Spleen (tissue), 7 donors: ENCODE data around the gene AR.

Experiments used
- POLR2A ChIP-seq, 3 donors: fragments of 450-650 bp; IDR thresholded peaks; one replicate each; pipeline ENCODE4 v1.5.1; 2017; ENCODE audit warnings: antibody characterized with exemption in 3 of 3, mild to moderate bottlenecking in 1 of 3
- TF ChIP-seq, protein P1 (sequence below), 11 experiments: fragments of 200-600 bp in 7 of 11; fragments of 450-650 bp in 4 of 11; sonication (generic) in 4 of 11; IDR thresholded peaks in 8 of 11; conservative IDR thresholded peaks in 3 of 11; 1 replicate in 7 of 11; 2 replicates in 4 of 11; pipeline versions ENCODE4 v1.4.0 to v1.8.0; 2016 to 2021; ENCODE audit warnings: antibody characterized with exemption in 11 of 11, inconsistent platforms in 4 of 11, mild to moderate bottlenecking in 1 of 11
- donor health status: DM: no; HTN: no; CAD: no; lungs with moderate emphysema.
- donor health status: DM: no; HTN: no; CAD: no.
- donor health status: DM: no; HTN: no; CAD: no.

DNA sequence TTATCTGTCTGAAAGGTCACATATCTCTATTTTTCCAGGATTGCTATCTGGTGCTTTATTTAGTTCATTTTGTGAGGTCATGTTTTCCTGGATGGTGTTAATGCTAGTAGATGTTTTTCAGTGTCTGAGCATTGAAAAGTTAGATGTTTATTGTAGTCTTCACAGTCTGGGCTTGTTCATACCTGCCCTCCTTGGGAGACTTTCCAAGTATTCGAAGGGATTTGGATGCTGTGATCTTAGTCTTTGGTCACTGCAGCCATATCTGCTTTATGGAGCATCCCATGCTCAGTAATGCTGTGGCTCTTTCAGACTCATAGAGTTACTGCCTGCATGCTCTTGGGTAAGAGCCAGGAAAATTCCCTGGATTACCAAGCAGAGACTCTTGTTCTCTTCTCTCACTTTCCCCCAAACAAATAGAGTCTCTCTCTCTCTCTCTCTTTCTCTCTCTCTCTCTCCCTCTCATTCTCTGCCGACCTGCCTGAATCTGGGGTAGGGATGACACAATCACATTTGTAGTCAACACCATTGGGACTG is 130.0 kb downstream of the AR start:
- TF ChIP-seq, protein P1, sequence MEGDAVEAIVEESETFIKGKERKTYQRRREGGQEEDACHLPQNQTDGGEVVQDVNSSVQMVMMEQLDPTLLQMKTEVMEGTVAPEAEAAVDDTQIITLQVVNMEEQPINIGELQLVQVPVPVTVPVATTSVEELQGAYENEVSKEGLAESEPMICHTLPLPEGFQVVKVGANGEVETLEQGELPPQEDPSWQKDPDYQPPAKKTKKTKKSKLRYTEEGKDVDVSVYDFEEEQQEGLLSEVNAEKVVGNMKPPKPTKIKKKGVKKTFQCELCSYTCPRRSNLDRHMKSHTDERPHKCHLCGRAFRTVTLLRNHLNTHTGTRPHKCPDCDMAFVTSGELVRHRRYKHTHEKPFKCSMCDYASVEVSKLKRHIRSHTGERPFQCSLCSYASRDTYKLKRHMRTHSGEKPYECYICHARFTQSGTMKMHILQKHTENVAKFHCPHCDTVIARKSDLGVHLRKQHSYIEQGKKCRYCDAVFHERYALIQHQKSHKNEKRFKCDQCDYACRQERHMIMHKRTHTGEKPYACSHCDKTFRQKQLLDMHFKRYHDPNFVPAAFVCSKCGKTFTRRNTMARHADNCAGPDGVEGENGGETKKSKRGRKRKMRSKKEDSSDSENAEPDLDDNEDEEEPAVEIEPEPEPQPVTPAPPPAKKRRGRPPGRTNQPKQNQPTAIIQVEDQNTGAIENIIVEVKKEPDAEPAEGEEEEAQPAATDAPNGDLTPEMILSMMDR (IDR thresholded peaks at IDR 0.05 in 8 of 11, conservative IDR thresholded peaks at IDR 0.05 in 3 of 11), result no peak
- TF ChIP-seq POLR2A (IDR thresholded peaks at IDR 0.05), result no peak
